ENCODE measurements around the gene TMEM175.

GRCh38 chr4:932713-933070, 432 bp downstream of the TMEM175 start:
- TF ChIP-seq, protein P1, sequence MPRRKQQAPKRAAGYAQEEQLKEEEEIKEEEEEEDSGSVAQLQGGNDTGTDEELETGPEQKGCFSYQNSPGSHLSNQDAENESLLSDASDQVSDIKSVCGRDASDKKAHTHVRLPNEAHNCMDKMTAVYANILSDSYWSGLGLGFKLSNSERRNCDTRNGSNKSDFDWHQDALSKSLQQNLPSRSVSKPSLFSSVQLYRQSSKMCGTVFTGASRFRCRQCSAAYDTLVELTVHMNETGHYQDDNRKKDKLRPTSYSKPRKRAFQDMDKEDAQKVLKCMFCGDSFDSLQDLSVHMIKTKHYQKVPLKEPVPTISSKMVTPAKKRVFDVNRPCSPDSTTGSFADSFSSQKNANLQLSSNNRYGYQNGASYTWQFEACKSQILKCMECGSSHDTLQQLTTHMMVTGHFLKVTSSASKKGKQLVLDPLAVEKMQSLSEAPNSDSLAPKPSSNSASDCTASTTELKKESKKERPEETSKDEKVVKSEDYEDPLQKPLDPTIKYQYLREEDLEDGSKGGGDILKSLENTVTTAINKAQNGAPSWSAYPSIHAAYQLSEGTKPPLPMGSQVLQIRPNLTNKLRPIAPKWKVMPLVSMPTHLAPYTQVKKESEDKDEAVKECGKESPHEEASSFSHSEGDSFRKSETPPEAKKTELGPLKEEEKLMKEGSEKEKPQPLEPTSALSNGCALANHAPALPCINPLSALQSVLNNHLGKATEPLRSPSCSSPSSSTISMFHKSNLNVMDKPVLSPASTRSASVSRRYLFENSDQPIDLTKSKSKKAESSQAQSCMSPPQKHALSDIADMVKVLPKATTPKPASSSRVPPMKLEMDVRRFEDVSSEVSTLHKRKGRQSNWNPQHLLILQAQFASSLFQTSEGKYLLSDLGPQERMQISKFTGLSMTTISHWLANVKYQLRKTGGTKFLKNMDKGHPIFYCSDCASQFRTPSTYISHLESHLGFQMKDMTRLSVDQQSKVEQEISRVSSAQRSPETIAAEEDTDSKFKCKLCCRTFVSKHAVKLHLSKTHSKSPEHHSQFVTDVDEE (CRISPR knock-in tag; IDR thresholded peaks at IDR 0.05), result no peak
- TF ChIP-seq ZFP30 (CRISPR knock-in tag; IDR thresholded peaks at IDR 0.05), result no peak
- TF ChIP-seq, protein P2, sequence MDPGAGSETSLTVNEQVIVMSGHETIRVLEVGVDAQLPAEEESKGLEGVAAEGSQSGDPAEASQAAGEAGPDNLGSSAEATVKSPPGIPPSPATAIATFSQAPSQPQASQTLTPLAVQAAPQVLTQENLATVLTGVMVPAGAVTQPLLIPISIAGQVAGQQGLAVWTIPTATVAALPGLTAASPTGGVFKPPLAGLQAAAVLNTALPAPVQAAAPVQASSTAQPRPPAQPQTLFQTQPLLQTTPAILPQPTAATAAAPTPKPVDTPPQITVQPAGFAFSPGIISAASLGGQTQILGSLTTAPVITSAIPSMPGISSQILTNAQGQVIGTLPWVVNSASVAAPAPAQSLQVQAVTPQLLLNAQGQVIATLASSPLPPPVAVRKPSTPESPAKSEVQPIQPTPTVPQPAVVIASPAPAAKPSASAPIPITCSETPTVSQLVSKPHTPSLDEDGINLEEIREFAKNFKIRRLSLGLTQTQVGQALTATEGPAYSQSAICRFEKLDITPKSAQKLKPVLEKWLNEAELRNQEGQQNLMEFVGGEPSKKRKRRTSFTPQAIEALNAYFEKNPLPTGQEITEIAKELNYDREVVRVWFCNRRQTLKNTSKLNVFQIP (CRISPR knock-in tag; IDR thresholded peaks at IDR 0.05; ENCODE audit: borderline replicate concordance, low read depth), result no peak
- no peak for TF ChIP-seq ARNTL (CRISPR knock-in tag; IDR thresholded peaks at IDR 0.05; ENCODE audit: borderline replicate concordance, low read depth)
- TF ChIP-seq, protein P3, sequence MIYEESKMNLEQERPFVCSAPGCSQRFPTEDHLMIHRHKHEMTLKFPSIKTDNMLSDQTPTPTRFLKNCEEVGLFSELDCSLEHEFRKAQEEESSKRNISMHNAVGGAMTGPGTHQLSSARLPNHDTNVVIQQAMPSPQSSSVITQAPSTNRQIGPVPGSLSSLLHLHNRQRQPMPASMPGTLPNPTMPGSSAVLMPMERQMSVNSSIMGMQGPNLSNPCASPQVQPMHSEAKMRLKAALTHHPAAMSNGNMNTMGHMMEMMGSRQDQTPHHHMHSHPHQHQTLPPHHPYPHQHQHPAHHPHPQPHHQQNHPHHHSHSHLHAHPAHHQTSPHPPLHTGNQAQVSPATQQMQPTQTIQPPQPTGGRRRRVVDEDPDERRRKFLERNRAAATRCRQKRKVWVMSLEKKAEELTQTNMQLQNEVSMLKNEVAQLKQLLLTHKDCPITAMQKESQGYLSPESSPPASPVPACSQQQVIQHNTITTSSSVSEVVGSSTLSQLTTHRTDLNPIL (CRISPR knock-in tag; IDR thresholded peaks at IDR 0.05; ENCODE audit: low read depth), result no peak
- TF ChIP-seq RARB (CRISPR knock-in tag; IDR thresholded peaks at IDR 0.05), result no peak
- TF ChIP-seq GLIS3 (CRISPR knock-in tag; IDR thresholded peaks at IDR 0.05), result no peak
- no peak for TF ChIP-seq ISL1 (CRISPR knock-in tag; IDR thresholded peaks at IDR 0.05)
- TF ChIP-seq CSRNP3 (CRISPR knock-in tag; IDR thresholded peaks at IDR 0.05), result no peak
- TF ChIP-seq ZNF8 (CRISPR knock-in tag; IDR thresholded peaks at IDR 0.05), result no peak
- no peak for TF ChIP-seq ZC3H10 (CRISPR knock-in tag; IDR thresholded peaks at IDR 0.05)
- TF ChIP-seq BACH2 (CRISPR knock-in tag; IDR thresholded peaks at IDR 0.05; ENCODE audit: borderline replicate concordance), result no peak
- TF ChIP-seq ZNF565 (CRISPR knock-in tag; conservative IDR thresholded peaks at IDR 0.05; ENCODE audit: low read depth), result no peak

Measured in SK-N-SH treated with all-trans-retinoic acid at 6 μM for 48 hours (cell line).